Ishikawa (cell line): ENCODE data around the gene BCAR1.

Experiments used
- CEBPB ChIP-seq: IDR thresholded peaks from 2 replicates; pipeline ENCODE4 v1.6.1; 2012
- CREB1 ChIP-seq: IDR thresholded peaks from 2 replicates; pipeline ENCODE4 v1.6.1; 2012; ENCODE audit warnings: low read depth
- EGR1 ChIP-seq: IDR thresholded peaks from 2 replicates; pipeline ENCODE4 v1.6.1; 2012
- EP300 ChIP-seq: IDR thresholded peaks from 2 replicates; pipeline ENCODE4 v1.6.1; 2012; ENCODE audit warnings: borderline replicate concordance
- FOXM1 ChIP-seq: IDR thresholded peaks from 2 replicates; pipeline ENCODE4 v1.6.1; 2012; ENCODE audit warnings: low read depth, borderline replicate concordance
- NFIC ChIP-seq: IDR thresholded peaks from 2 replicates; pipeline ENCODE4 v1.6.1; 2012
- RAD21 ChIP-seq: IDR thresholded peaks from 2 replicates; pipeline ENCODE4 v1.6.1; 2012; ENCODE audit warnings: low read depth
- TAF1 ChIP-seq: IDR thresholded peaks from 2 replicates; pipeline ENCODE4 v1.6.1; 2012; ENCODE audit warnings: low read depth, mild to moderate bottlenecking
- TCF12 ChIP-seq: IDR thresholded peaks from 2 replicates; pipeline ENCODE4 v1.6.1; 2012; ENCODE audit warnings: low read depth
- TEAD4 ChIP-seq: IDR thresholded peaks from 2 replicates; pipeline ENCODE4 v1.6.1; 2012
- YY1 ChIP-seq: IDR thresholded peaks from 2 replicates; pipeline ENCODE4 v1.6.1; 2012; ENCODE audit warnings: low read depth
- ZBTB7A ChIP-seq: IDR thresholded peaks from 2 replicates; pipeline ENCODE4 v1.6.1; 2012; ENCODE audit warnings: low read depth
- TF ChIP-seq, protein P1 (sequence below): IDR thresholded peaks from 2 replicates; pipeline ENCODE4 v1.6.1; 2012
- TF ChIP-seq, protein P2 (sequence below): IDR thresholded peaks from 2 replicates; pipeline ENCODE4 v1.6.1; 2012
- TF ChIP-seq, protein P3 (sequence below): IDR thresholded peaks from 2 replicates; pipeline ENCODE4 v1.6.1; 2012; ENCODE audit warnings: low read depth, mild to moderate bottlenecking

Gene BCAR1

DNA sequence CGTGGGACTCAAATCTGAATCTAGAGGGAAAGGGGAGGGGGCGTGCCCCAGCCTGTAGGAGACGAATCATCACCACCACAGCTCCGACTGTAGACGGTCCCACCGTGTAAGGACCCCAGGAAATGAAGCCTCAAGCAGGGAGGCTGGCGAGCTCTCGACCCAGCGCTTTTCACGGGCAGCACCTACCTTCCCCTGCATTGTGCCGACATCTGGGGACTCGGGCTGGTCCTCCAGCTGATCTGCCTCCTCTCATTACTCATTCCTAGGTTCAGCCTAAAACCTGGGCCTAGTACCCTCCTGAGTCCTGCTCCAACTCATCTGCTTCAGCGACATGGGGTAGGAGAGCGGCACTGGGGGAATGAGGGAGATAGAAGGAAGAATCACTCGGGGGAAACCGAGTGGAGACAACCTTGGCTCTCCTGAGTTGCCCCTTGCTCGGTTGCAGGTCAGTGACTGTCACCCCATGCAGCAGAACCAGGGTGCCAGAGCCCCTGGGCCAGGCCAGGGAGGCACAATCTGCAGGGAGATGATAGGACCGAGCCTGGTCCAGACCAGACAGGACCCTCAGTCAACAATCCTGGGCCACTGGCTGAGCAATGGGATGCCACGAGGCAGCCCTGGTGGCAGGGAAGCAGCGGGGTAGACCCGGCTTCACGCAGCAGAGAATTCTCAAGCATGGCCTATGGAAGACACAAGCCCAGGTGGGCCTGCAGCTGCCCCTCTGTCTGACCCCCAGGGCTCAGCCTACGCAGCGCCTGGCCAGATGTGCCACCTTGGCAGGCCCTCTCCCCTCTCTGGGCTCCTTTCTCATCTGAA, 833 bp upstream of the BCAR1 start:
- TF ChIP-seq ZBTB7A, result no peak
- TF ChIP-seq, protein P1, sequence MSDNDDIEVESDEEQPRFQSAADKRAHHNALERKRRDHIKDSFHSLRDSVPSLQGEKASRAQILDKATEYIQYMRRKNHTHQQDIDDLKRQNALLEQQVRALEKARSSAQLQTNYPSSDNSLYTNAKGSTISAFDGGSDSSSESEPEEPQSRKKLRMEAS, result no peak
- TF ChIP-seq TCF12, result no peak
- no peak for TF ChIP-seq NFIC
- TF ChIP-seq EGR1, result no peak
- TF ChIP-seq CEBPB, result no peak
- TF ChIP-seq, protein P2, sequence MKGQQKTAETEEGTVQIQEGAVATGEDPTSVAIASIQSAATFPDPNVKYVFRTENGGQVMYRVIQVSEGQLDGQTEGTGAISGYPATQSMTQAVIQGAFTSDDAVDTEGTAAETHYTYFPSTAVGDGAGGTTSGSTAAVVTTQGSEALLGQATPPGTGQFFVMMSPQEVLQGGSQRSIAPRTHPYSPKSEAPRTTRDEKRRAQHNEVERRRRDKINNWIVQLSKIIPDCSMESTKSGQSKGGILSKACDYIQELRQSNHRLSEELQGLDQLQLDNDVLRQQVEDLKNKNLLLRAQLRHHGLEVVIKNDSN, result no peak
- TF ChIP-seq EP300, result no peak
- no peak for TF ChIP-seq FOXM1
- no peak for TF ChIP-seq CREB1
- no peak for TF ChIP-seq YY1
- TF ChIP-seq, protein P3, sequence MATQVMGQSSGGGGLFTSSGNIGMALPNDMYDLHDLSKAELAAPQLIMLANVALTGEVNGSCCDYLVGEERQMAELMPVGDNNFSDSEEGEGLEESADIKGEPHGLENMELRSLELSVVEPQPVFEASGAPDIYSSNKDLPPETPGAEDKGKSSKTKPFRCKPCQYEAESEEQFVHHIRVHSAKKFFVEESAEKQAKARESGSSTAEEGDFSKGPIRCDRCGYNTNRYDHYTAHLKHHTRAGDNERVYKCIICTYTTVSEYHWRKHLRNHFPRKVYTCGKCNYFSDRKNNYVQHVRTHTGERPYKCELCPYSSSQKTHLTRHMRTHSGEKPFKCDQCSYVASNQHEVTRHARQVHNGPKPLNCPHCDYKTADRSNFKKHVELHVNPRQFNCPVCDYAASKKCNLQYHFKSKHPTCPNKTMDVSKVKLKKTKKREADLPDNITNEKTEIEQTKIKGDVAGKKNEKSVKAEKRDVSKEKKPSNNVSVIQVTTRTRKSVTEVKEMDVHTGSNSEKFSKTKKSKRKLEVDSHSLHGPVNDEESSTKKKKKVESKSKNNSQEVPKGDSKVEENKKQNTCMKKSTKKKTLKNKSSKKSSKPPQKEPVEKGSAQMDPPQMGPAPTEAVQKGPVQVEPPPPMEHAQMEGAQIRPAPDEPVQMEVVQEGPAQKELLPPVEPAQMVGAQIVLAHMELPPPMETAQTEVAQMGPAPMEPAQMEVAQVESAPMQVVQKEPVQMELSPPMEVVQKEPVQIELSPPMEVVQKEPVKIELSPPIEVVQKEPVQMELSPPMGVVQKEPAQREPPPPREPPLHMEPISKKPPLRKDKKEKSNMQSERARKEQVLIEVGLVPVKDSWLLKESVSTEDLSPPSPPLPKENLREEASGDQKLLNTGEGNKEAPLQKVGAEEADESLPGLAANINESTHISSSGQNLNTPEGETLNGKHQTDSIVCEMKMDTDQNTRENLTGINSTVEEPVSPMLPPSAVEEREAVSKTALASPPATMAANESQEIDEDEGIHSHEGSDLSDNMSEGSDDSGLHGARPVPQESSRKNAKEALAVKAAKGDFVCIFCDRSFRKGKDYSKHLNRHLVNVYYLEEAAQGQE, result no peak
- no peak for TF ChIP-seq TAF1
- no peak for TF ChIP-seq RAD21
- no peak for TF ChIP-seq TEAD4

DNA sequence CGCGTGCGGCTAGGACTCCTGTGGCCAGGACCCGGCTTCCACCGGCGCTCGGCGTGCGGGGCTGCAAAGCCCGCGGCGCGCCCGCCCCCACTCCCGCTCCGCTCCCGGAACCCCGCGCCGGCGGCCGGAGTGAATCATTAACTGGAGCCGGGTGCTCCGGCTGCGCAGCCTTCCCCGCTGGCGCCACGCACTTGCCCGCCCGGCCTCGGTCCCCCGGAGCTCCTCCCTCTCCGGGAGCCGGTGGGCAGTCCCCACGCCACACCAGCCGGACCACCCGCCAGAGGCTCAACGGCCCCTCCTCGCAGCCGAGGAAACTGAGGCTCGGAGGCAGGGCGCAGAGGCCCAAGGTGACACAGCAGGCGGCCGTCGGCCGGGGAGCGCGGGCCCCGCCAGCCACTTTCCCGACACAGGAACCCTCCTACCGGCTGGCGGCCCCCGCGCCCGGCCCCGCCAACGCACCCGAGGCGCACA, 580 bp downstream of the BCAR1 start:
- TF ChIP-seq NFIC (no peak), TEAD4 (no peak), EGR1 (no peak)
- TF ChIP-seq, protein P2, result no peak
- TF ChIP-seq, protein P3, result no peak
- TF ChIP-seq, protein P1, result peak; percentile 8; the same call in 1 of the 2 replicates

DNA sequence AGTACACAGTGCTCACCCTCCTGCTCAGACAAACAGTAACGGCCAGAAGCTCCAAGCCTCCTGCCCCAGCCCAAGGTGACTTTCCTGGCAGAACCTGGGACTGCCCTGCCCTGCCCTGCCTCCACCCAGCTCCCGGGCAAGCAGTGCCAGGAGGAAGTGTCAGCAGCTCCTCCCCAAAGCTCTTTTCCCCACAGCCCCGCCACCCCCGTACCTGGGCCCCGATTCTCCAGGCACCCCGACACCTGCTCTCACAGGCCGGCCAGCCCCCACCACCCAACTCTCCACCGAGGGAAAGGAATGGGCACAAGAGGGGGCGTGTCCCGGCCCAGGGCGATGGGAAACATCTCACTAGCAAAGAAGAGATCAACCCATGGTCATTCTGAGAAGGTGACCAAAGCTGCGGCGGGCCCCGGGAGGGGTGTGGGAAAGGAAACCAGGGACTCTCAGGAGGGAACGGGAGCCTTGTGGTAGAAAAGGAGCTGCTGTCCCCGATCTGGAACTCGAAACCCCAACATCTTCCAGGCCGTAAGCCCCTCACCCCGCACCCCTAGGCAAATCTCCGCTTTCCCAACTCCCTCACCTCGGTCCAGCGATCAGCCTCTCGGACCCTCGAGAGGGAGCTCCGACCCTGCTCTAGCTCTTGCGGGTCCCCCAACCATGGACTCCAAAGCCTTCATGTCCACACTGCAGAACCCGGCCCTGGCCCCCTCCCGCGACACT, 1.2 kb downstream of the BCAR1 start:
- no peak for TF ChIP-seq YY1
- no peak for TF ChIP-seq TAF1
- TF ChIP-seq, protein P1, result no peak
- no peak for TF ChIP-seq RAD21
- no peak; the same call in 1 of the 2 replicates for TF ChIP-seq ZBTB7A
- no peak for TF ChIP-seq EP300
- TF ChIP-seq EGR1, result no peak
- TF ChIP-seq, protein P2, result no peak
- no peak for TF ChIP-seq CEBPB
- TF ChIP-seq FOXM1, result no peak
- TF ChIP-seq NFIC, result no peak
- TF ChIP-seq, protein P3, result no peak
- TF ChIP-seq TCF12, result no peak
- no peak for TF ChIP-seq TEAD4
- TF ChIP-seq CREB1, result no peak
